PFSK-1 (cell line): Measurements from ENCODE around the gene MIPOL1.

Experiments used
- FOXP2 ChIP-seq: optimal IDR thresholded peaks from 2 replicates; pipeline ENCODE3; 2011; ENCODE audit warnings: borderline replicate concordance, control low read depth, inconsistent platforms; ENCODE audit not compliant: insufficient read depth; ENCODE audit errors: extremely low read length, extremely low read depth
- POLR2AphosphoS5 ChIP-seq: IDR thresholded peaks from 2 replicates; pipeline ENCODE4 v1.6.1; 2012; ENCODE audit warnings: low read depth, mild to moderate bottlenecking, control low read depth, low read length, moderate library complexity
- REST ChIP-seq, 2 experiments: IDR thresholded peaks; 2 replicates each; pipeline versions ENCODE4 v1.6.1 to v1.8.0; 2011 to 2012; ENCODE audit warnings: low read depth in 2 of 2, low read length in 2 of 2, control low read depth in 1 of 2, inconsistent platforms in 1 of 2, mild to moderate bottlenecking in 1 of 2, moderate library complexity in 1 of 2; ENCODE audit not compliant: insufficient read depth in 1 of 2
- SIN3A ChIP-seq: IDR thresholded peaks from 2 replicates; pipeline ENCODE4 v1.6.1; 2012; ENCODE audit warnings: mild to moderate bottlenecking, low read length, moderate library complexity, borderline replicate concordance; ENCODE audit not compliant: insufficient read depth
- TAF1 ChIP-seq: IDR thresholded peaks from 2 replicates; pipeline ENCODE4 v1.6.1; 2012; ENCODE audit warnings: low read length, control low read depth, borderline replicate concordance; ENCODE audit not compliant: insufficient read depth

MIPOL1 gene

GRCh38 chr14:37596790-37597472, 399.2 kb downstream of the MIPOL1 start:
- no peak for TF ChIP-seq REST (IDR thresholded peaks at IDR 0.05; ENCODE audit: insufficient read depth in 1 of 2, low read depth in 2 of 2, low read length in 2 of 2)

- no peak for TF ChIP-seq REST (IDR thresholded peaks at IDR 0.05; ENCODE audit: insufficient read depth in 1 of 2, low read depth in 2 of 2, low read length in 2 of 2)
- no peak for TF ChIP-seq POLR2AphosphoS5
- TF ChIP-seq FOXP2, result no peak
- no peak for TF ChIP-seq TAF1
- no peak for TF ChIP-seq SIN3A
These were observed 399.8 kb downstream of the MIPOL1 start for GRCh38 chr14:37597538-37597913.

- TF ChIP-seq FOXP2 (no peak), REST (IDR thresholded peaks at IDR 0.05; ENCODE audit: insufficient read depth in 1 of 2, low read depth in 2 of 2, low read length in 2 of 2) (no peak), POLR2AphosphoS5 (no peak), TAF1 (no peak)
These were observed 400.4 kb downstream of the MIPOL1 start for GRCh38 chr14:37597914-37598746.

GRCh38 chr14:37598747-37599506, 401.2 kb downstream of the MIPOL1 start:
- TF ChIP-seq POLR2AphosphoS5 (no peak), FOXP2 (no peak), TAF1 (no peak), REST (IDR thresholded peaks at IDR 0.05; ENCODE audit: insufficient read depth in 1 of 2, low read depth in 2 of 2, low read length in 2 of 2) (no peak), SIN3A (no peak)
